Muscle layer of colon (tissue), 2 donors: ENCODE data around the gene DPF3.
A peak's percentile ranks its signal among the peaks of the same experiment; 100 is the strongest.

Source experiments
- H3K27ac ChIP-seq: one replicate; pipeline ENCODE4 v1.7.0; 2013; ENCODE audit warnings: low read depth, mild to moderate bottlenecking, low read length, moderate library complexity
- H3K27me3 ChIP-seq, 2 donors: one replicate each; pipeline ENCODE4 v1.7.0; 2013; ENCODE audit warnings: low read length in 2 of 2, mild to moderate bottlenecking in 2 of 2; ENCODE audit not compliant: insufficient read depth in 2 of 2, control insufficient read depth in 1 of 2
- H3K36me3 ChIP-seq: one replicate; pipeline ENCODE4 v1.7.0; 2013; ENCODE audit warnings: mild to moderate bottlenecking, low read length; ENCODE audit not compliant: insufficient read depth
- H3K4me1 ChIP-seq: one replicate; pipeline ENCODE4 v1.7.0; 2013; ENCODE audit warnings: mild to moderate bottlenecking, low read length; ENCODE audit not compliant: insufficient read depth
- H3K4me3 ChIP-seq, 2 donors: one replicate each; pipeline ENCODE4 v1.7.0; 2013; ENCODE audit warnings: low read length in 2 of 2, low read depth in 1 of 2, mild to moderate bottlenecking in 1 of 2, moderate library complexity in 1 of 2
- H3K9ac ChIP-seq: one replicate; pipeline ENCODE4 v1.7.0; 2013; ENCODE audit warnings: low read length
- H3K9me3 ChIP-seq: one replicate; pipeline ENCODE4 v1.7.0; 2013; ENCODE audit warnings: mild to moderate bottlenecking, low read length
- donor health status: abdominal sarcoma.
- donor health status: Adenocarcinoma of cecum.

The DPF3 gene

GRCh38 chr14:72830786-72831594 is 62.9 kb downstream of the DPF3 start:
- H3K9ac ChIP-seq: no peak overlapping the region
- no peaks in the 10 kb centered on the region for H3K27me3 ChIP-seq
- H3K27ac ChIP-seq: peak overlapping the region; percentile 67
- H3K36me3 ChIP-seq: no peaks in the 10 kb centered on the region
- peaks cover 16% of the 10 kb centered on the region for H3K4me1 ChIP-seq
- H3K4me3 ChIP-seq: peak overlapping the region in 1 of 2 donors; percentile 36
- no peaks in the 10 kb centered on the region for H3K9me3 ChIP-seq

- Histone ChIP-seq H3K9me3 (no peaks in the 10 kb centered on the region), H3K9ac (no peak overlapping the region), H3K27me3 (no peaks in the 10 kb centered on the region), H3K4me3 (peak overlapping the region in 1 of 2 donors; percentile 36), H3K36me3 (no peaks in the 10 kb centered on the region), H3K4me1 (peaks cover 16% of the 10 kb centered on the region), H3K27ac (peak overlapping the region; percentile 67)
These were observed 63.5 kb downstream of the DPF3 start for GRCh38 chr14:72830356-72830755.

- H3K27me3 ChIP-seq: no peaks in the 10 kb centered on the region
- no peak overlapping the region for H3K27ac ChIP-seq
- H3K9me3 ChIP-seq: no peaks in the 10 kb centered on the region
- H3K9ac ChIP-seq: no peak overlapping the region
- H3K4me1 ChIP-seq: peaks cover 16% of the 10 kb centered on the region
- H3K4me3 ChIP-seq: no peak overlapping the region
- H3K36me3 ChIP-seq: no peaks in the 10 kb centered on the region
These were observed 65.3 kb downstream of the DPF3 start for GRCh38 chr14:72828604-72829003.

- Histone ChIP-seq H3K27me3 (no peaks in the 10 kb centered on the region), H3K27ac (no peak overlapping the region), H3K9ac (no peak overlapping the region), H3K36me3 (no peaks in the 10 kb centered on the region), H3K4me3 (no peak overlapping the region), H3K9me3 (no peaks in the 10 kb centered on the region), H3K4me1 (peaks cover 11% of the 10 kb centered on the region)
These were observed 67.9 kb downstream of the DPF3 start for GRCh38 chr14:72826039-72826438.

- Histone ChIP-seq H3K27ac (no peak overlapping the region), H3K4me3 (no peak overlapping the region), H3K9me3 (no peaks in the 10 kb centered on the region), H3K4me1 (peaks cover 7% of the 10 kb centered on the region), H3K36me3 (no peaks in the 10 kb centered on the region), H3K27me3 (no peaks in the 10 kb centered on the region), H3K9ac (no peak overlapping the region)
These were observed 68.4 kb downstream of the DPF3 start for GRCh38 chr14:72825486-72825885.

- H3K27ac ChIP-seq: no peak overlapping the region
- H3K36me3 ChIP-seq: no peaks in the 10 kb centered on the region
These were observed 69.8 kb downstream of the DPF3 start for GRCh38 chr14:72824051-72824450.

GRCh38 chr14:72822946-72823611 is 70.8 kb downstream of the DPF3 start:
- no peaks in the 10 kb centered on the region for H3K27me3 ChIP-seq
- H3K36me3 ChIP-seq: no peaks in the 10 kb centered on the region
- H3K4me1 ChIP-seq: no peaks in the 10 kb centered on the region
- H3K9ac ChIP-seq: no peak overlapping the region
- no peak overlapping the region for H3K4me3 ChIP-seq
- H3K9me3 ChIP-seq: peaks cover 3% of the 10 kb centered on the region
- no peak overlapping the region for H3K27ac ChIP-seq

More at GRCh38 chr14:72824051-72824450, 69.8 kb downstream of the DPF3 start:
- no peaks in the 10 kb centered on the region for H3K4me1 ChIP-seq
- H3K9ac ChIP-seq: no peak overlapping the region
- no peak overlapping the region for H3K4me3 ChIP-seq
- H3K9me3 ChIP-seq: peaks cover under 1% of the 10 kb centered on the region
- no peaks in the 10 kb centered on the region for H3K27me3 ChIP-seq

GRCh38 chr14:72818998-72819397 is 74.9 kb downstream of the DPF3 start:
- Histone ChIP-seq H3K4me3 (no peak overlapping the region), H3K36me3 (no peaks in the 10 kb centered on the region), H3K9ac (no peak overlapping the region), H3K27ac (no peak overlapping the region), H3K27me3 (no peaks in the 10 kb centered on the region), H3K9me3 (peaks cover 3% of the 10 kb centered on the region), H3K4me1 (no peaks in the 10 kb centered on the region)

- no peak overlapping the region for H3K27ac ChIP-seq
- no peak overlapping the region for H3K9ac ChIP-seq
- H3K9me3 ChIP-seq: peaks cover 3% of the 10 kb centered on the region
- no peaks in the 10 kb centered on the region for H3K36me3 ChIP-seq
- peaks cover 4% of the 10 kb centered on the region for H3K4me1 ChIP-seq
- no peaks in the 10 kb centered on the region for H3K27me3 ChIP-seq
- no peak overlapping the region for H3K4me3 ChIP-seq
These were observed 77.6 kb downstream of the DPF3 start for GRCh38 chr14:72816287-72816686.

GRCh38 chr14:72815430-72815829 is 78.5 kb downstream of the DPF3 start:
- H3K9ac ChIP-seq: no peak overlapping the region
- H3K9me3 ChIP-seq: peaks cover 3% of the 10 kb centered on the region
- H3K4me1 ChIP-seq: peaks cover 4% of the 10 kb centered on the region
- H3K27ac ChIP-seq: no peak overlapping the region
- H3K27me3 ChIP-seq: no peaks in the 10 kb centered on the region
- H3K36me3 ChIP-seq: no peaks in the 10 kb centered on the region
- no peak overlapping the region for H3K4me3 ChIP-seq

- H3K9me3 ChIP-seq: no peaks in the 10 kb centered on the region
- peak overlapping the region; percentile 73 for H3K27ac ChIP-seq
- no peaks in the 10 kb centered on the region for H3K36me3 ChIP-seq
- peak overlapping the region; percentile 10 for H3K9ac ChIP-seq
- no peaks in the 10 kb centered on the region for H3K27me3 ChIP-seq
- peak overlapping the region in 1 of 2 donors; percentile 12 for H3K4me3 ChIP-seq
- peaks cover 13% of the 10 kb centered on the region for H3K4me1 ChIP-seq
These were observed 81.5 kb downstream of the DPF3 start for GRCh38 chr14:72812292-72812851.
